OCI-LY7 (cell line): ENCODE data around the gene ZBTB11.

Experiments used
- CTCF ChIP-seq: fragments of 200-600 bp; sonication (generic); conservative IDR thresholded peaks from 2 replicates; pipeline ENCODE4 v1.5.1; 2014; ENCODE audit warnings: mild to moderate bottlenecking, antibody characterized with exemption, low read length, moderate library complexity, mixed read lengths
- EZH2phosphoT487 ChIP-seq: fragments of 200-600 bp; sonication (generic); IDR thresholded peaks from 2 replicates; pipeline ENCODE4 v1.6.1; 2018; ENCODE audit warnings: low read depth, borderline replicate concordance, mild to moderate bottlenecking, mixed run types, antibody characterized with exemption, low read length, moderate library complexity, mixed read lengths

- no peak for TF ChIP-seq CTCF
- TF ChIP-seq EZH2phosphoT487, result no peak
Measured at GRCh38 chr3:101642441-101642840, 34.5 kb downstream of the ZBTB11 start.
